HG03442 (cell line): ENCODE results near the gene TGFBR3.

Source experiments
- ATAC-seq: cut with Tn5 transposase; IDR thresholded peaks from one replicate; pipeline ENCODE4 v1.9.1; 2021; ENCODE audit warnings: mild to moderate bottlenecking, moderate library complexity; ENCODE audit not compliant: unreplicated experiment

Gene TGFBR3

DNA sequence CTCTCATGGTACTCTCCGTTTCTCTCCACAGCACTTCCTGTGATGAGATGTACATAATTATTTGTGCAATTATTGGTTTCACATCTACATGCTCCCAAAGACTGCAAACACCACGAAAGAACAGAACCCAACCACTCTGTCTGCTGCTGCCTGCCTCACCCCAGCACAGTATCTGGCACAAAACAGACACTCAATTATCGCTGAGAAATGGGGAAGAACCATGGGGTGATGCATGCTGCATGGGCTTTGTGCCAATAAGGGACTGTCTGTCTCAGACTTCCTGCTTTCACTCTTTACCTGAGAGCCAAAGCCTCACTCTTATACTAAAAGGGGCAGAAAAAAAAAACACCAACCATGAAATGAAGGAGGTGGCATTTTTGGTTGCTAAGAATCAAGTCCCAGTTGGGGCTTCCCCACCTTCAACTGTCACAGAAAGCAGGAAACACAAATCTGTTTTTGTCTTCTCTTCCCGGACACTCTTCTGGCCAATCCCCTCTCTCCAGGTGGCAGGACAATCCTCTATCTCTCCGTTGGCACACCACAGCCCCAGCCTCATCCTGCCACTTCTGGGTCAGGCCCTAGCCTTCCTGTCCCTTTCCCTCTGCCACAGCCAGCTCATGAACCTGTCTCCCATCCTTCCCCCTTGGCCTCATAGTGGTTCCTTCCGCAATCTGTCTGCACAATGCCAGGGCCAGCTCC, 82.0 kb downstream of the TGFBR3 start:
- ATAC-seq, result peak; percentile 81

DNA sequence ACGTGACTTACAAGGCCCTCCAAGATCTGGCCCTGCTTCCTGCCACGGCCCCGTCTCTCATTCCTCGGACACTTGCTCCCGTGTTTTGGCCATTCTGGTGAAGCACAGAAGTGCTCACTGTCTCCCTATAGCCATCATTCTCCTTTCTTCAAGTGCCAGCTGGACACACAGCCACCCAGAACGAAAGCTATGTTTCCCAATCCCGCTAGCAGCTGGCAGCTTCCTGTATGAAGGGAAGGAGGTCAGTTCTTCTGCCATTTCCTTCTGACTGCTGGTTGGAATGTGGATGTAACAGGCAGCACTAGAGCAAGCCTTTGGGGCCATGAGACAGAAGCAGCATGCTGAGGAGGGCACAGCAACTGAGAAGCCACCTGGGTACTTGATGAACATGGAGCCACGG, 82.8 kb downstream of the TGFBR3 start:
- no peak for ATAC-seq

DNA sequence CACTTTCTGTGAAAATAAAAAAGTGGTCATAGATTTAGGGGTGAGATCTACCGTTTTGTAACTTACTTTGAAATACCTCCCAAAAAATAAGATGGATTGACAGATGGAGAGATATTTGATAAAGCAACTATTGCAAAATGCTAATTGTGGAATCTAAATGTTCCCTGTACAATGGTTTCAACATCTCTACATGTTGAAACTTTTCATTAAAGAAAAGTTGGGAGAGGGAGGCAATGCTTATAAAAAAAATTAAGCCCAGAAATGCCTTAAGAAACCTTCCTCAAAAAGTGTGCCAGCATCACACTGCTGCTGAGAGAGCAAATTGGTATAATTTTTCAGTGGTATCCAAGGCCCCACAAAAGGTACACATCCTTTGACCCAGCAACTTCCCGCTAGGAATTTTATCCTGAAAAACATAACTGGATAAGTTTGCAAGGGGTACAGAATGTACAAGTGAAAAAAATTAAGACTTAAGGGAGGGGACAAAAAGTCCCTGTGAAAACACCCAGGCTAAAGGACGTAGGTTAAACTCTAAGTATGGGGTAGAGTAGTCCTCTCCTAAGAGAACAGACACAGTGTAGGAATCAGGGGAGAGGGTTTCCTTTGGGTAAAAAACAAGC, 84.3 kb downstream of the TGFBR3 start:
- no peak for ATAC-seq

DNA sequence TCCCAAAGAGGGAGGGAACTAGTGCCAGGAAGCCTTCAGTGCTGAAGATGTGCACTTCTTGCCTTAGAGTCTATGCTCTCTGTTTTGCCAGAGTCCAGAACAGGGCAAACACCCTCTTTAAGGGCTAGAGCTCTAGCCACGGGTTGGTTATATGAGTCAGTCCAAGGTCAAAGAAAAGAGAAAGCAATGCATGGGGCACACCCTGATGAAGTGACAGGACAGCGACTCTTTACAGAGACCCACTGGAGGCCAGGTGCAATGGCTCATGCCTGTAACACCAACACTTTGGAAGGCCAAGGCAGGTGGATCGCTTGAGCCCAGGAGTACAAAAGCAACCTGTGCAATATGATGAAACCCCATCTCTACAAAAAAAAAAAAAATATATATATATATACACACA, 86.1 kb downstream of the TGFBR3 start:
- no peak for ATAC-seq

DNA sequence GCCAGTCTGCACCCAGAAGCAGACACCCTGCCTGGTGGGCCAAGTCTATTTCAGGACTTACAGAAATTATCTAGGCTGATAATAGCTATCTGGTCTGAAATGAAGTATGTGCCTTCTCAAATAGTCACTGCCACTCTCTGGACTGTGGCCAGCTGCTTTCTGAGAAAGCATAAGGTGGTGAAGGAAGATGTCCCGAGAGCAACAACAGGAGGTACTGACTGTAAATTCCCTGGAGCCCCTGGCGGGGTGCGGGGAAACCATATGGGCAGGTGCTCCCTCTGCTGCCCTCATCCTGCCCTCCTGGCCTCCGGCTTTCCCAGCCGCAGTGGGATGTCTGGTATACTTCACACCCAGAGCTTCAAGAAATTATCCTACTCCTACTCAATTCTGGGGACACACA, 86.8 kb downstream of the TGFBR3 start:
- ATAC-seq, result no peak

DNA sequence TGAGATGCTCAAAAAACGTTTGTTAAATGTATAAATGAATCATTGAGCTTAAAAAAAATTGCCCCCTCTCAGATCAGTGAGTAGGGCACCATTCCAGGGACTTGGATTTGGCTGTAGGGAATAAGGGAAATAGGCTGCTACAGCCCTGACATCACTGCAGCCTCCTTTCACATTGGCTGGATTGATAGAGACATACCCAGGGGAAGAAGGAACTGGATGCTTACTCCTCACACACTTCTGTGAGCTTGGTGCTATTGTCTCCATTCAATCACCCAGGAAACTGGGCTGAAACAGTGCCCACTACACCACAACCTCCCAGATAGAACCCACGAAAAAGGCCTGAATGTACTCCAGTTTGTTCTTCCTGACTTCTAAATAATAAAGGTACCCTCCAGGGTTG, 87.2 kb downstream of the TGFBR3 start:
- ATAC-seq, result no peak

GRCh38 chr1:91798241-91798648, 87.7 kb downstream of the TGFBR3 start:
- ATAC-seq, result no peak

DNA sequence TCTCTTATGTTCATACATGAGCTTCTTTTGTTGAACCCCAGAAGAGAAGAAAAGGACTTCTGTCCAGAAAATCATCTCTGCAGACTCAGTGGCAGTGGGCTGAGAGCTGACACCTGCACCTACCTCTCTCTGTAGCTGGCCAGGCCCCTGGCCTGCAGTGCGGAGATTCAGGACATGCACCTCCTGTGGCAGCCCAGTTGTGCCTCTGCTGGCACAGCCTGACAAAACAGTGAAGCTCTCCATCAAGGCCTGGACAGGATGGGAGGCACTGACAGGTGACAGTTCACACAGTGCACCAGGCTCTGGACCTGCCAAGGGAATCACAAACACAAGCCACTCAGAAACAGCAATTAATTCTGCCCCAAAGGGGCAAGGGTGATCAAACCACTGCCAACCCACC, 88.8 kb downstream of the TGFBR3 start:
- ATAC-seq, result no peak

- no peak for ATAC-seq
Measured at GRCh38 chr1:91796390-91796654, 89.6 kb downstream of the TGFBR3 start.

GRCh38 chr1:91795591-91796389, 90.2 kb downstream of the TGFBR3 start:
- ATAC-seq, result no peak

GRCh38 chr1:91793877-91794276, 92.1 kb downstream of the TGFBR3 start:
- ATAC-seq, result no peak

- no peak for ATAC-seq
Measured at GRCh38 chr1:91793189-91793588, 92.8 kb downstream of the TGFBR3 start.

DNA sequence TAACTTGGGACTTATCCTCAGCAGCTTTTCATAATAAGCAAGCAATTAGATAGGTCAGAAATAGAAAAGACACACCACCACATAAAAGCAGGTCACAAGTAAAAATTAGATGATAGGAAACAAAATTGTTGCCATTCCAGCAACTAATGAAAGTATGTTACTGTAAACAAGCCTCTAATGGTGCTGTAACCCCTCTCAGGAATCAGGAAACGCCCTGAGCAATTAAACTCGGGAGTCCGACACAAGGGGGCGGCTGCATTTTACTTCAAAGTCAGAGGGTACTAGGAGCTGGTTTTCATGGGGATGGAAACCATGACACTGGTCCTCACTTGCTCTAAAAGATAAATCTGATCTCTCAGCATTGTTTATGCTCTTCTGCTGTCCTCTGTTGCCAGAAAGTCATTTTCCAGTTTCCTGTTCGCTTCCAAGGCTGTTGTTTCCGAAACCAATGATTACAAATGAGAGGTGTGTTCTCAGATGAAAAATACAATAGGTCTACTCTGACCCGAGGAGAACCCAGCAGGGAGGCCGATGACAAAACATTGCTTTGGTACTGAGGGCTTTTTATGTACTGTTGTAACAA, 93.4 kb downstream of the TGFBR3 start:
- ATAC-seq, result no peak

DNA sequence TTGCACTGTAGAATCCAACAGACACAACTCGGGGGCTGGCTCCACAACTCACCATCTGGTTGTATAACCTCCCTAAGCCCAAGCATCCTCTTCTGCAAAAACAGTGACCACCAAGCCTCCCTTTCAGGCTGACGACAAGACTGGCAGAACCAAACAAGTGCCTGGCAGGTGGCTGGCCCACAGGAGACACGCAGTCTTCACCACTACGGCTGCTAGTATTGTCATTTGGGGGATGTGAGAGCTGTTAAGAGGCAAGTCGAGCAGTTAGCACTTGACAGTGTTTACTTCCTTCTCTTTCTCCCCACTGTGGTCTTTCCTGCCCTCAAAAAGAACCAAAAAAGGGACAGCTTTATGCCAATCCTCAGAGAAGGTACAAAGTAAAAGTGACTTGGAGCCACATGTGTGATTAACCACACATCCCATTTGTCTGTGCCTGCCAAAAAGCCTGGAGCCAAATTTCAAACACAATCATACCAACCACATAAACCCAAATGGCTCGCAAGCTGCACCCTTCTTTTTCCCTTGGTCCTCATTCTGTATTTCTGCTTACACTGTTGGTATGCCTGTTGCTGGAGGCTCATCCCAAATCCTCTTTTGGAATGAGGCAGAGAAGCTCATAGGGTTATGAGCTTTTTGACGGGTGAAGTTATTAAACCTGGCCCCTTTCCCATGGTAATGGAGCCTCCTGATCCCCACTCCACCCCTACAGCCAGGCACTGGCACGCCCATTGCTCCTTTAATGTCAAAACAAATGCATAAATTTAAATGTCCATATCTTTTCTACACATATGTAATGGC, 94.1 kb downstream of the TGFBR3 start:
- no peak for ATAC-seq

- no peak for ATAC-seq
Measured at GRCh38 chr1:91791103-91791502, 94.8 kb downstream of the TGFBR3 start.

- ATAC-seq, result no peak
Measured at GRCh38 chr1:91790392-91790791, 95.6 kb downstream of the TGFBR3 start.

DNA sequence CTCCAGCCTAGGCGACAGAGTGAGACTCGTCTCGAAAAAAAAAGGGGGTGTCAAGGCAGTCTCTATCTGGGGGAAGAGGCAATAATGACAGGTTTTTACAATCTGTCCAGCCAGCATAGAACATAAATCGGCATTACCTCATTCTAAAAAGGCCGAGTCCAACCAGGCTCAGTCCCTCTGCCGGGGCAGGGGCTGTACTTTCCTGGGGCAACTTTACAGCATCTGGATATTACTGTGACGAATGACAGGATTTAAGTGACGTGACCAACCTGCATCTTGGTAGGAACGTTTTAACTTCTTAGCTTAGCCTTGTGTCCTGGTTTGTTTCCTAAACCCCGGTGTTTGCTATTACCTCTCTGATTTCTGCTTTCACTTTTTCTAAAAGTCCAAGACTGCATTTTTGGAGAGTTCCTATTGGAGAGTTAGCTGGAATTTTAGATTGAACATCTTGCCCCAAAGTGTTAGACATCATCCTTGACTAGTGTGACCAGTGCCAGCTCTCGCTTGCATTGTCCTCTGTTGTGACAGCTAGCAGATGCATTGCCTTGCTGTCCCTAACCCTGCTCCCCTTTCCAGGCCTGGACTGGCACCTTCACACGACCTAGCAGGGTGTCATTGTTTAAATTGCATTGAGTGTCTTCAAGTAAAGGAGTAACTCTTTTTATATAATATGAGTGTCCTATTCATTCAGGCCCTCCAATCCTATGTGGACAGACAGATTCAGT, 96.5 kb downstream of the TGFBR3 start:
- ATAC-seq, result no peak

DNA sequence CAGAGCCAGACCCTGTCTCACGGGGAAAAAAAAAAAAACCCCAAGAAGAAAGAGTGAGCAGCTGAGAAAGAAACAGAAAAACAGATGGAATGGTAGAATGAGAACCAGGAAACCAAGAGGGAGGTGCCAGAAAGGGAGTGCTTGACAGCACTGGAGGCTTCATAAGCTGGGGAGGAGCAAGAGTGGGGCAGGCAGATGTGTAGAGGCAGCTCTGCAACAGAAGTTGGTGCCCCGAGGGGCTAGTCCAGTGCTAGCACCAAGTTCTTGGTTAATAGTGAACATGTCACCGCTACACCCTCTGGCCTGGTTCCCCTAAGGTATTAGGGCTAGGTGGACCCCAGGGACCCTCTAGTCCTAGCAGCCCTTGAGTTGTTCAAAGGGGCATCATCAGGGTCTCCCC, 98.0 kb downstream of the TGFBR3 start:
- no peak for ATAC-seq

GRCh38 chr1:91784616-91785015, 101.3 kb downstream of the TGFBR3 start:
- no peak for ATAC-seq

DNA sequence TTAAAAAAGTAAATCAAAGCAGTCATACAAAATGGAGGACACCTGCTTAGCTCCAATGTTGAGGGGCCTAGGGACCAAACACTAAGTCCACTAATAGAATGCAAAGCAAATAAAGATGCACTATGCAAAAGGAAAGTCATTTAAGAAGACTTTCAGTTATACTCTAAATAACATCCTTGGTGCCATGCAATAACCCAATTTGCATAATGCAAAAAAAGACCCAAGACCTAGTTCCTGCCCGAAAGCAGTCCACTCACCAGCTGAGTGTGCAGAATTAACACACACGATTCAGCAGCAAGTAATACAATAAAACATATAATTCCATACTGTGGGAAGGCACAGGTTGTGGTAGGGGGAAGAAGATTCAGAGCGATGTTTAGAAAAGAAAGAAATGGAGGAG, 101.8 kb downstream of the TGFBR3 start:
- ATAC-seq, result peak; percentile 67
